GM18517 (cell line): Measurements from ENCODE around the gene CDC42.

Experiments used
- ATAC-seq: cut with Tn5 transposase; IDR thresholded peaks from one replicate; pipeline ENCODE4 v1.9.1; 2021; ENCODE audit warnings: mild to moderate bottlenecking, moderate library complexity; ENCODE audit not compliant: unreplicated experiment

Gene CDC42

DNA sequence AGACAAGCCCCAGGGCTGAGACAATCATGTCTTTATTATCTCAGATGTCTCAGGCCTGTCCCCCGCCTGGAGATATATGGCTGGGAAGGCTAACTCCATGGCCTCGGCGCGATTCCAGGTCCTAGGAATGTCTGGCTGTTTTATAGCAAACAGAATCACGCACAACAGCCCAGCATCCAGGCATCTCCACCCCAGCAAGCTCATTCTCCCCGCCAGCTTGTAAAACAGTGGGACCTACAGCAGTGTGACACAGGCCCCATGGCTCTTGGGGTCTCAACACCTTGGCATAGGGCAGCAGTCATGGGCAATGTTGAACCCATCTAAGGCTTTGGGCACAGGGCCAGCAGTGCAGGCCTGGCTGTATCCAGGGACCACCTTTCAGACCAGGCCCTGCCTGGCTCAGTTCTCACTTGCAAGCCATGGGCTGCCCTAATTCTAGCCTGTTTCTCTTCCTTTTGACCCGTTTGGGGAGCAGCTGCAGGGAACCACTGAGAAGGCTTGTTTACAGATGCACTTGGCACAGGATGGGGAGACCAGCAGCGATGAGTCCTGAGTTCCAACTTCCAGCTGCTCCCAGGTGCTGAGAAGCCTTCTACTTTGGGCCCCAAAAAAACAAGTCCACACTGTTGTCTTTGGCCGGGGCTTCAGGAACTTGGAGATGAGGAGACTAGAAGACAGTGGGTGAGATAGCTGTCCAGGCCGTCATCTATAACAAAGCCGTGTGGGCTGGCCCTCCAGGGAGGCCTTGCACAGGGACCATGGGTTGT is 56.0 kb downstream of the CDC42 start:
- ATAC-seq = no peak

DNA sequence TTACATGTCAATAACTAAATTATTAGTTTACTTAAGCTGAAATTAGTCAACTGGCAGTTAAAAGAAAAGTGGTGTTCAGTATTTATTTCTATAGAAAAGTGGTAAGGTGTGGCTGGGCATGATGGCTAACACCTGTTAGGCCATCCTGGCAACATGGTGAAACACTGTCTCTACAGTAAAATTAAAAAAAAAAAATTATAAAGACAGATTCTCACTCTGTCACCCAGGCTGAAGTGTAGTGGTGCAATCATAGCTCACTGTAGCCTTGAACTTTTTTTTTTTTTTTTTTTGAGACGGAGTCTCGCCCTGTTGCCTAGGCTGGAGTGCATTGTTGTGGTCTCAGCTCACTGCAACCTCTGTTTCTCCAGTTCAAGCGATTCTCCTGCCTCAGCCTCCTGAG is 57.5 kb downstream of the CDC42 start:
- ATAC-seq = no peak

DNA sequence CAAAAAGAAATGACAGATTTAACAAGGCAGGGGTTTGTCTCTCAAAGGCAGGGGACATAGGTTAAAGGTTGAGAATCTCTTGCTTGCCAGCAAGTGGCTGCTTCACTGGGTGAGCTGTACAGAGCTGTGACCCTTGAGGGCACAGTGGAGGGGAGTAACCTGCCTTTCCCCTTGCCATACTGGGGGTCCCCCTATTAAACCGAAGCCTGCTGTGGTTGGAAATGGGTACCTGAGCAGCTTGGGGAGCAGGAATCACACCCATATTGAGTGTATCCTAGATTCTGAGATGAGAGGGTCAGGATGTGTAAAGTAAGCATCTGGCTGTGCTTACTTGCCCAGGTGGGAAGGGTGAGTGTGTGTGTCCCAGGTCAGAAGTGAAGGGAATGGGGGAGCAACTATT is 58.6 kb downstream of the CDC42 start:
- no peak for ATAC-seq

DNA sequence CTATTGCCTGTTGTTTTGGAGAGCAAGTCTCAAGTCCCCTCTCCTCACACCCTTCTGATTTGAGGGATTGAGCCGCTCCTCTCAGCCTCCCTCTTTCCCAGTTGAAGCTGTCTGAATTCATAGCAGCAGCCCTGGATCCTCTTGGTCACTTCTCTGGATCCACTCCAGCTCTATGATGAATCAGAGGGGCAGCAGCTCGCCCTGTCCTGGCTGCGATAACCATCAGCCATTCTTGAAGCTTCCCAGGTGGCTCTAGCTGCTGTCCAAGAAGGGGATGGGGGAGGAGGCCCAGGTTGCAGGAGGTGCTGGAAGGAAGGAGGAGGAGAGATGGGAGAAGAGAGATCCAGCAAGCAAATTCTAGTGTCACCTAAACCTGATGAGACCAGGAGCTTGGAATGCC is 59.1 kb downstream of the CDC42 start:
- ATAC-seq = no peak

DNA sequence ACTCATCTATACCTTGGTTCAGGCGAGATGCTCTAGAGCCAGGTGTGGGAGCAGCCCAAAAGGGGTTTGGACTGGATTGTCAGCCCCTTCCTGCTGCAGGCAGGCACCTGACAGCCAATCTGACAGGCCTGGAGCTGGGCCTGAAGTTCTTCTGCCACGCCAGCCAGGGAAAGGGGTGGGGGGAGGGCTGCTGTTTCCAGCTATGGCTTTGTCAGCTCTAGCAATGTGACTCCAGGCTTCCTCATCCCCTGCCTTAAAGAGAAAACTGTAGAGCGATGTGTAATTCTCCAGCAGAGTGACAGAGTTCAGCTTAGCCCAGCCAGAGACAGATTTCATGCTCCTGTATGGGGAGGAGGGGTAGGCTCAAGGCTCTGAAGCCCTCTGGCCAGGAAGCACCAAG is 60.0 kb downstream of the CDC42 start:
- no peak for ATAC-seq

DNA sequence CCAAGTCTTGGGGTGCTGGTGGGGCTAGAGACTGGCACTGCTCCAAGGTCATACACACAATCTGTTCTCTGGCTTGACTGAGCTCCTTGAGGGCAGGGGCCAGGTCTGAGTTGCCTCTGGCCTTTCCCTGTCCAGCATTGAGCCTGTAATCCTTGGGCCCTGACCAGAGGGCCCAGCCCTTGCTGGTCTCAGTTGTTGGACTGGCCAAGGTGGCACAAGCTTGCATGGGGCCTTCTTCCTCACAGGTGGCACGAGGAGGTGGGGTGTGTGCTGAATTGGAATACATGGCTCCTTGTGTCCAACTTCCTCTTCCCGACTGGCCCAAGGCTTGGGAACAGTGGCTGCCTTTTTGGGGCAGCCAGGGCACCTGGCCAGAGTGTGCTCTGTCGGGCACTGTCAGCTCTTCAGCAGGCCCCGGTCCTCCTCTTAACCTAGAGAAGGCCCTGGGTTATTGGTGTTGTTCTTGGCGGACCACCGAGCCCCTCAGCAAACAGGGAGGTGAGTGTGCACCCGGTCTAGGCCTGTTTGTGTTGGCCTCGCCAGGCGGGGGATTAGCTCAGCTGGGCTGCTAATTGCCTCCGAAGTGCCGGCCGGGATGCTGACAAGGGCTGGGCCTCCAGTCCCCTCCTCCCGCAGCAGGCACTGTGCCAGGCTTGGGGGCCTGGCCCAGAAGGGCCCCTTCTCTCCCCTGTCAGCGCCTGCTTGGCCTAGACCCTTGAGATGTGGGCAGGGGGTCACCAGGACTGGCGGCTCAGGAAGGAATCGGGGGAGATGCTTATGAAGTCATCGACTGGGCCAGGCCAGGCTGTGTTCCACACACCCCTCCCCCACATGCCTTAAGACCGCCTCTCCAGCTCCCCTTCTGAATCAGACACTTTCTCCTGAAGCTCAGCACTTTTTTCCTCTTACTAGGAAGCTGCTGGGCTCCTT is 61.8 kb downstream of the CDC42 start:
- ATAC-seq = no peak

DNA sequence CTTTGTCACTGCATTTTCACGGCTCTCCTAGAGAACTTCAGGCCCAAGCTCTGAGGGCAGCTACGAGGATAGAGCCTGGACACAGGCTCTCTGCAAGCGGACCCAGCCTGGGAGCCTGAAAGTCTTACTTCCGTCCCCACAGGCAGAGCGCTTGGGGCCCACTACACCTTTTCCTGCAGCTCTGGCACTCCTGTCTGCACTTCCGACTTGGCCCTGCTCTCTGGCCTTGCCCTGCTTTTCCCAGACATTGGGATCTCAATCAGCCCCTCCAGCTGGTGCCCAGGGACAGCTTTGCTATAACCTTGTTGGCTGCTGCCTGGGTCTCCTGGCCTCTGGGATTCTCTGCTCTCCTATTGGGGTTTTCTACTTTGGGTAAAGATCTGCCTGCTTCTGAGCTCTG is 62.8 kb downstream of the CDC42 start:
- no peak for ATAC-seq

DNA sequence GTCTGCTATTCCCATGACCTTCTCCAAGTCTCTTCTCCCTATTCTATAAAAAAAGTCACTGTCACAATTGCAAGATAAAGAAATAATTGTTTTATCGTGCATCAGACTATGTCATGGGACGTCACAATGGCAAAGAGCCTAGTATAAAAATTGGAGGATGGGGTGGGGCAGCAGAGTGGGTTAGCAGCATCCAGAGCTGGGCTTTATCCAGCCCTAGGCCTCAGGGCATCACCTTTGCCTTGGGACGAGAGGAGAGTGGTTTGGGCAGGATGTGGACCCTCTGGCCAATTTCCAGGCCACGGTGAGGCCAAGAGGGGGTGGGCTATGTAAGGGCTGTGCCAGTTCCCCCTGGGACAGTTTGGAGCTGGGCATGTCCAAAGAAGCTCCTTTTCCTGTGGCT is 64.7 kb downstream of the CDC42 start:
- no peak for ATAC-seq

DNA sequence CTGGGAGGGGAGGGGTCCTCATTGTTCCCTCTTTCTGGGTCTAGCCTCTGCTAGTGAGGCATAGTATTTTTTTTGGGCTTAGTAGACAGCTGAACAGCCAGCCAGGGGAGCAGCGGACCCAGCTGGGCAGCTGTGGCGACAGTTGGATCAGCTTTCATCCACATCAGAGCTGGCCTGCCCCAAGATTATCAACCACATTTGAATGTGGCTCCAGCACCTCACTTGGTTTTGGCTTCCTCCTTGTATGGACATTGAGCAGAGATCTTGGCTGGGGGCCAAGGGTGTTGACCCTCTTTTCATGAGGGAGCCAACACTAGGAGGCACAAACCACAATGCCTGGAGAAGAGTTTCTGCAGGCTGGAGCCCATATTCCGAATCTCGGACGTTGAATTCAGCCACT is 65.3 kb downstream of the CDC42 start:
- ATAC-seq = no peak

DNA sequence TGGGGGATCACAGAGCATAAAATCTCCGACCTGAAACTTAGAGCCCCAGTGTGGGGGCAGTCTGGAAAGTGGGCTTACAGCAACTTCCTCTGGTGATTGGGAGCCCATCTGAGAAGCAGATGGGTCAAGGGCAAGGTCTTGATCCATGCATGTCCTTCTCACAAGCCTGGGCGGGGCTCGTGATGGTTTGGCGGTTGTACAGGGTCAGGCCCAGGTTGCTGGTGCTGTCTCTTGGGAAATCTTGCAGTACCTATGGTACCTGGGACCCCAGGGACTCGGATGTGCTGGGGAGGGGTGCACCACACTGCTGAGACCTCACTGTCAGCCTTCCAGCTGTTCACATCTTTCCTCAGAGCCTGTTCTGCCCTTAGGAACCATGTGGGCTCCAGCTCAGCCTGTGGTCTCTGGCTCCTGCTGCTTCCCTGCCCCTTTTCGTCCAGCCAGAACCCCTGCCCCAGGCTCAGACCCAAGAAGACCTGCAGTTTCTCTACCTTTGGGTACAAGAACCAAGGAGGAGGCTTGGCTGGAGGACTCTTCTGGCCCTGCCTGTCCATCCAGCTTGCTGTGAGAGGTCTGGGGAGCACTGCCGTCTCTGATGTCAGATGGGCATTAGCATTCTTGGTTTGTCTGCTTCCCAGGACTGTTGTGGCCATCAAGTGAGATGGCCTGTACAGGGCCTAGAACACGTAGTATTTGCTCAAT is 65.9 kb downstream of the CDC42 start:
- no peak for ATAC-seq

DNA sequence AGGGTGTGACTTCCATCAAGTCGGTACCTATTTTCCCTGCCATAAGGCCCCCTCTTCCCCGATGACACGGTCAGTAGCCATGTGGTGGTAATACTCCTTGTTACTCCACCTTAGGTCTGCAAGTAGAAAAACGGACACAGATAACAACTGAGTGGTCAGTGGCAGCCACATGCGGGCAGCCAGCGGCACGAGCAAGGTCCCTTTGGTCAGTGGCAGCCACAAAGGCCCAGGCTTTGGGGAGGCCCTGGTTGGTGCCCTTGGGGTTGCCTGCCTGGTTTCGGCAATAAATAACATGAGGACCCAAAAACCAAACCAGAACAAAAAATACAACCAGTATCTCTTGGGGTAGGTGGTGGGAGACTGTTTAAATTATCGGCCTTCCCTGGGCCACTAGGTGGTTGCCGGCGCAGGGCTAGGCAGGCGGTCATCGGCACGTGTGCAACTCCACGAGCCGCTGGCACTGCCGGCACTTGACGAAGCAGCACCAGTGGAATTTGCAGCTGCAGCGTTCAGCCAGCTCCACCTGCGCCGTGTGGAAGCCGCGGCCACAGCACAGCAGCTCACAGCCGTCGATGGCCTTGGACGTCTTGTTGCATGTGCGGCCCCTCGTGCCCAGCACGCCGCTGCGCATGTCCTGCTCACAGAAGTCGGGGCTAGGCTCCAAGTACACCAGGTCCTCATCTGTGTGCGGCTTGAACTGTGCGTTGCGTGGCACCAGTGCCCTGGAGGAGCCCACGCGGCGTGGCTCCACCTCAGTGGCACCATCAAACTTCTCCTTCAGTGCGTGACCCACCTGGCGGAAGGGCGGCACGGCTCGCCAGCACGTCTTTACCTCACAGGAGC is 67.3 kb downstream of the CDC42 start:
- no peak for ATAC-seq

DNA sequence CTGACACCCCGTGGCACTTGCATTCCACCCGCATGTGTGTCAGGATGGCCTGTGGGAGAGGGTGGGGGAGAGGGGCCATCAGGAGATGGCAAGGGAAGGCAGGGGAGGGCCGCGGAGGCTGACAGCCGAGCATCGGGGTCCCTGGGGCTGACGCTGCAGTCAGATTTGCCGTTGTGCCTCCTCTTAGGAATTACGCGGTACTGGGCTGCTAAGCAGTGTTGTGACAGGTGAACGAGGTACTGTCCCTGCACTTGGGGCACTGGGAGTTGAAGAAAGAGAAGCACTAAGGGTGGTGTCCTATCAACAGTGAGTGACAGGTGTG is 67.9 kb downstream of the CDC42 start:
- ATAC-seq = no peak

DNA sequence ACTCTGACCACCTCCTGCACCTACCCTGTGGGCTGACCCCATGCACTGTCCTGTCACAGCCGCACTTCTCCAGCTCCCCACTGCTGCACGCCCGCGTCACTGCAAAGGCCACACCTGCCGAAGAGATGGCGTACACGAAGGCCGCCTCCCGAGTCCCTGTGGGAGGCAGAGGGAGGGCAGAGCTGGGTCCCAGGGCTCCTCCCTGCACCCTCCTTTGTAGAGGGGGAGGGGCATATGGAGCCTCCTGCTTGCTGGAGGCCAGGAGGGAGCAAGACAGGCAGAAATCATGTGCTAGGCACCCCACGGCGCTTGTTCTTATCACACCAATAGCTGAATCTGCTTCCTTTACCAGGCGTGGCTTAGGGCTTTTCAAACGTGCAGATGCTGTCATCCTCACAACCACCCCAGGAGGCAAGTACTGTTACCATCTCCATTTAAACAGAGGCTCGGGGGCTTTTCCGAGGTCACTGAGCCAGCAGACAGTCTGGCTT is 69.0 kb downstream of the CDC42 start:
- ATAC-seq = no peak

DNA sequence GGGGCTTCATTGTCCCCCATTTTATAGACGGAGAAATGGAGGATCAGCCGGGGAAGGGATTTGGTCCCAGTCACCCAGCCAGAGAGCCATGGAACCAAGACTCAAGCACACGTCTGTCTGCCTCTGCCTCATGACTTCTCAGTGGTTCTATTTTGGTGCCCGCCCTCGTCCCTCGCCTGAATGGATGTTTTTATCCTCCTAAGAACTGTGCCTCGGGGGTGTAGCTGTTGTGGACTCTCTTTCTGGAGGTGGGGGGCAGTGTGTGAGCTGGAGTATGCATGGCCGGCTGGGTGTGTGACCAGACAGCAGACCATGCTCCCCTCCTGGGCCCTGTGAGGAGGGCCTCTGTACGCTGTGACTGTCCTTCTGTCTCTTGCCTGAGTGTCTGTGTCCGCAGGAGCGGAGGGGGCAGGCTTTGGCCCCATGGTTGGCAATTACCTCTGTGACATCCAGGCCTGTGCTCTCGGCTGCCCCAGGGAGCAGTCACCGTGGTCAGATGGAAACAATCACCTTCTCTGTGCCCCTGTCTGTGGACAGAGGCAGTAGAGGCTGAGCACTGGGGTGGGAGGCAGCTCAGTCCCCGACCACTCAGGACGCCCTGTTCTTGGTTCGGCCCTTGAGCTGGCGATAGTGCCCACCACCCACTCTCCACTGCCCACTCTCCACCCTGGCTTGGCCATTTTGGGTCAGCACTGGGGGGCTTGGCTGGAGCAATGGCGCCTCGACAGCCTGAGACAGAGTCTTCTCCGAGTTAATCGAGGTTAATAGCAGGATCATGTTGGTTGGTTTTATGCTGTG is 70.0 kb downstream of the CDC42 start:
- ATAC-seq = no peak

DNA sequence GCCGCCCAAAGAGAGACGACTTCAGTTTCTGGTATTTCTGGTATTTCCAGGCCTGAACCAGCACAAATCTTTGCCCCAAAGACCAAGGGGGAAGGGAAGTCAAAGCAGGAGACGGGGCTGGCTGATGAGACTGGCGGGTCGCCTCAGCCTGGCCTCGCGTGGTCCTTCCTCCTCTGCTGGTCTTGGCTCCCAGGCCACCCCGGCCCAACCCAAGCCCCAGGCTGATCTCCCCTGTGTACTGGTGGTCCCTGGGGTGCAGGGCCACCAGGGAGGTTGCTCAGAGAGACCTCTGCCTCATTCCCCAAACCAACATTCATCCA is 70.5 kb downstream of the CDC42 start:
- ATAC-seq = no peak

DNA sequence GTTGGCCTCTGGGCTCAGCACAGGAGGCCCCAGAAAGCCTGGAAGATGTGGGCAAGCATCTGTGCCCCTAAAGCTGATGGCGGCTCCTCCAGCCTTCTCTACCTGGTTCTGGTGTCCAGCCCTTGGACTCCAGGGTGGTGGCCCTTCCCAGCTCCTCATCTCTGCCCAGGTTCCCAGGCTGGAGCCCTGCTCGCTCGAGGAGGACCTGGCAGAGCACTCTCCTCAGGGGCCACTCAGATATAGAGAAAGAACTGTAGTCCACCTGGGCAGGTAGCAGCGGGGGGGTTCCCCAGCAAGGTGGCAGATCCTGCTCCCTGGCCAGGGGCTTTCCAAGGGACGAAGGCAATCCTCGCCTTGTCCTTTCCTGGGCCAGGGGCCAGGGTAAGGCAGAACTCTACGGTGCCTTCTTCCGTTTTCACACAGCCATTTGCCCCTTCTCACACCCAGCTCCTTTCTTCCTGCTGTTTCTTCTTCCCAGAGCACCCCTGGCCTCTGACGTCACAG is 71.4 kb downstream of the CDC42 start:
- ATAC-seq = no peak

DNA sequence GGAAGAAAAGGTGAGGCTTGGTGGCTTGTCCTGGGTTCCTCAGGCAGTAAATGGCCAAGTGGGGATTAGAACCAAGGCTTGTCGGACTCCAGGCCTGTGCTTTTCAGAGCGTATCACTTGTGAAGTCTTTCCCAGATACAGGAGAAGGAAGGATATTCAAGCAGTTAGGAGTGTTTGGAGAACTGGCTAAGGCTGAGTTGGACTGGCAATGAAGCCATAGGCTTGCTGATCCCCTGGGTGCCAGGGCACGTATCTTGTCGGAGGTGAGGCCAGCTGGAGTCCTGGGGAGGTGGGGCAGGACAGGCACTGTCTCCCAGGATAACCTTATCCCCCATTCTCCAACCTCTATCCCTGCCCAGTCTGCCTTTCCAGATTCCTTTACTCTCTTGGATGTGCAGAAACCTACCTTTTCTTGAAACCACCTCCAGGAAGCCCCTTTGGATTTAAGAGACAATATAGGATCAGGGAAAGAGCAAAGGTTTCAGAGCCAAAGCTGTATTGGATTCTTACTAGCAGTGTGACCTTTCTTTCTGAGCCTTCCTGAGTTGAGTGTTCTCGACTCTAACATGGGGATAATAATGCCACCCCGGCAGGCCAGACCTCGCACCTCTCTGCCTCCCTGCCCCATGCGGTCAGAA is 72.2 kb downstream of the CDC42 start:
- no peak for ATAC-seq

DNA sequence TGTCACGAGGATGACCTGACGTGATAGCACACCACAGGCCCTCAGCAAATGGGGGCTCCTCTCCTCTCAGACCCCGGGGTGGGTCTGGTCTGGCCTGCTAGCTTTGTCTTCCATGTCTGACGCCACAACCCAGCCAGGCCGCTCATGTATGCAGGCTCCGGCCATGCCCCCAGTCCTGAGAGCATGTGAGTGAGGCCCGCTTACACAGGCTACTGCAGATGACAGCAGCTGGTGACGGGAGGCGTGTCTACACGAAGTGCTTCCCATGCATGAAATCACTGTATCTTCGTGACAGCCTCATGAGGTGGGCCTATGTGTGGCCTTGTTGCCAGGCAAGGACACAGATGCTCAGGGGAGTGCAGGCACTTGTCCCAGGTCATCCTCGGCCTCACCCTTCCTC is 74.0 kb downstream of the CDC42 start:
- no peak for ATAC-seq

DNA sequence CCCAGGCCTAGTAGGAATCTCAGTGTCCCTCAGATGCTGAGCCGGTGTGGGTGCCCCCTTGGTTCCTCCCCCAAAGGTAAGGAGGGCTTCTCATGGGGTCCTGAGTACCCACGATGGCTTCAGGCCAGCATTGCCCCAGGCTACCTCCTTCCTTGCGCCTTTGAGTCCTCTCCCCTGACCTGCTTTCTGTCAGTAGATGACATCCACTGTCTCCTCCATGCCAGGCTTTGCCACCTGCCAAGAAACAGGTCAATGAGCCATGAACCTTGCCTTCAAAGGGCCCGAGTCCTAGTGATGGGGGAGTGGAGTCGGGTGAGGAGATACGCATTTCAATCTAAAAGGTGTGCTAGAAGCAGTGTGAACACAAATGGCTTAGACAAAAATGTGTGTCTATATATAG is 74.7 kb downstream of the CDC42 start:
- no peak for ATAC-seq
